ENCODE results near the gene TRMT112. TPM values are rescaled to one million over a fixed set of nuclear protein-coding genes. Genes with fewer than 3 reads are reported as not detected.

Gene TRMT112
- total and polyA plus RNA-seq, 10 of the 15 experiments (the other 5 are each of a cell fraction or from before 2014, with no cell fraction given), result 212 to 455 (median 308) TPM

- TF ChIP-seq CEBPB (IDR thresholded peaks at IDR 0.05; ENCODE audit: borderline replicate concordance in 1 of 2, low read depth in 2 of 2, low read length in 2 of 2), result no peak
- TF ChIP-seq SREBF1 (IDR thresholded peaks at IDR 0.05; ENCODE audit: low read length), result no peak
- no peak for TF ChIP-seq REST (IDR thresholded peaks at IDR 0.05; ENCODE audit: low read depth, low read length)
- Histone ChIP-seq H3K9me3 (replicated peaks; ENCODE audit: control insufficient read depth, insufficient read depth, low read length) (no peaks in the 10 kb centered on the region), H3K9ac (ENCODE audit: control insufficient read depth, insufficient read depth, low read length) (no peak overlapping the region), H4K20me1 (ENCODE audit: control insufficient read depth, insufficient read depth) (no peaks in the 10 kb centered on the region; the same call in 1 of the 2 replicates), H3K27me3 (replicated peaks in 1 of 2; ENCODE audit: control insufficient read depth in 2 of 2, insufficient read depth in 2 of 2, low read length in 1 of 2) (no peaks in the 10 kb centered on the region), H3K4me1 (ENCODE audit: control insufficient read depth, insufficient read depth, low read length) (peaks cover 7% of the 10 kb centered on the region), H3K36me3 (ENCODE audit: control insufficient read depth in 2 of 2, insufficient read depth in 2 of 2, low read length in 1 of 2) (peaks cover 0 to 2% of the 10 kb centered on the region in 2 experiments; a peak in 2 of 4 replicates), H3K4me2 (ENCODE audit: control insufficient read depth, insufficient read depth) (no peak overlapping the region), H3K27ac (ENCODE audit: control insufficient read depth, insufficient read depth) (no peak overlapping the region), H3K79me2 (ENCODE audit: control insufficient read depth, insufficient read depth, low read length) (peaks cover 15% of the 10 kb centered on the region), H2AFZ (ENCODE audit: control insufficient read depth, low read depth, low read length) (no peak overlapping the region), H3K4me3 (0 out of 2 replicates have a peak overlapping the region, but pooled peaks have one; percentile 86)
- ATAC-seq (no peak), DNase-seq (ENCODE audit: low read depth, low spot score) (no peak), FAIRE-seq (no peak)
- in situ Hi-C loops (cut with MboI), result no loop called here
- POLR2A ChIA-PET, result interaction anchor here (0.6 to 6.2 kb wide), 5 partner anchors 12 to 102 kb away, joined by 3 to 92 read pairs (median 9); partner anchors contain the start of genes FERMT3, PRDX5 and TRMT112
- CTCF ChIA-PET, result interaction anchor here (0.6 to 5.5 kb wide), 7 partner anchors 9 to 77 kb away, joined by 3 to 46 read pairs (median 4); partner anchors contain the start of genes CATSPERZ, ESRRA, FERMT3 and PLCB3
- intact Hi-C loops (cut with micrococcal nuclease; ENCODE audit: unreplicated experiment), result no loop called here
- RAD21 ChIA-PET (ENCODE audit: unreplicated experiment), result interaction anchor here (0.7 to 2.7 kb wide), 5 partner anchors 12 to 72 kb away, joined by 3 to 10 read pairs (median 3); partner anchors contain the start of gene CATSPERZ
- SMC1A ChIA-PET (ENCODE audit: uncharacterized antibody, unreplicated experiment), result interaction anchor here (1.4 to 3.5 kb wide), 5 partner anchors 11 to 77 kb away, joined by 5 to 16 read pairs (median 7); partner anchors contain the start of genes CATSPERZ, FERMT3, PRDX5 and TRMT112
- 100% methylated on average over 3 of the region's 3 CpGs for WGBS (ENCODE audit: insufficient coverage, insufficient replicate concordance, low lambda C conversion rate, missing lambda C conversion rate)
- BruUV-seq (replicated peaks), result no TSS peak
Measured at GRCh38 chr11:64283092-64283491, 34.3 kb downstream of the TRMT112 start.

All from GM12878 (cell line).